Cerebellar nuclear complex (tissue), 1 donor: ENCODE measurements around the gene SELENOF.
"Not testable (repeated sequence)": the region's sequence is repeated elsewhere in the genome, so short reads cannot be mapped to it uniquely, and the experiment has no call there.

Experiments
- DNase-seq, 2 experiments: peaks; one replicate each; lab custom pipeline; 2025; lab: John Stamatoyannopoulos, UW

Gene SELENOF

GRCh38 chr1:86858524-86859261 lies 55.2 kb downstream of the SELENOF start:
- DNase-seq, result no peak

DNA sequence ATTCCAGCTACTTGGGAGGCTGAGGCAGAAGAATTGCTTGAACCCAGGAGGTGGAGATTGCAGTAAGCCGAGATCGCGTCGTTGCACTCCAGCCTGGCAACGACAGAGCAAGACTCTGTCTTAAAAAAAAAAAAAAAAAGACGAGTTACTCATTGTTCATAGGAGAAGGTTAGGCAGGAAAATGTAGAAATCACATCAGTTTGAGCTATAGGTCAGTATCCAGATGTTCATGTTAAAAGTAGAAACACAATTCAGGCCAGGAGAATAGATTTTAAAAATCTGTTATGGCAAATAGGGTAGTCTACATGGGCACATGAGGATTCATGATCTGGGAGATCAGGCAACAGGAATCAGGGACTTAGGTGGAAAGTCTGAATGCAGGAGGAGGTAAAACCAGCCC lies 57.7 kb downstream of the SELENOF start:
- DNase-seq, result no peak

- DNase-seq, result no peak
Measured at GRCh38 chr1:86854352-86854751, 59.6 kb downstream of the SELENOF start.

DNA sequence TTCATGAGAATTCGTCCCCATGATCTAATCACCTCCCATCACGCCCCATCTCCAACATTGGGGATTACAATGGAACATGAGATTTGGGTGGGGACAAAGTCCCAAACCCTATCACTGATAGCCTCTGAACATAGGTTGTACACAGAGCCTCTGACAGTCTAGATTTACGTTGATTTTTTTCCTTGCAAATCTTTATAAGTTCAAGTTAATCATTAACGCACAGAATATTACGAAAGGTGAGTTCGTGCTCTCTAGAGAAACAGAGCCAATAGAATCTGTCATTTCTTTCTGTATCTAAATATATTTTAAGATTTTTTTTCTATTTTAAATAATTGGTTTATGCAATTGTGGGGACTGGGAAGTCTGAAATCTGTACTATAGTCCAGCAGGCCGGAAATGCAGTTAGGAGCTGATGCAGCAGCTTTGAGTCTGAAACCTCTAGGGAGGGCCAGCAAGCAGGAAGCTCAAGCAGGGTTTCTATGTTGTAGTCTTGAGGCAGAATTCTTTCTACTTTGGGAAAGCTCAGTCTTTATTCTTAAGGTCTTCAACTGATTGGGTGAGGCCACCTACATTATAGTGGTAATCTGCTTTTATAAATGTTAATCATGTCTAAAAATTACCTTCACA lies 61.0 kb downstream of the SELENOF start:
- no peak for DNase-seq

DNA sequence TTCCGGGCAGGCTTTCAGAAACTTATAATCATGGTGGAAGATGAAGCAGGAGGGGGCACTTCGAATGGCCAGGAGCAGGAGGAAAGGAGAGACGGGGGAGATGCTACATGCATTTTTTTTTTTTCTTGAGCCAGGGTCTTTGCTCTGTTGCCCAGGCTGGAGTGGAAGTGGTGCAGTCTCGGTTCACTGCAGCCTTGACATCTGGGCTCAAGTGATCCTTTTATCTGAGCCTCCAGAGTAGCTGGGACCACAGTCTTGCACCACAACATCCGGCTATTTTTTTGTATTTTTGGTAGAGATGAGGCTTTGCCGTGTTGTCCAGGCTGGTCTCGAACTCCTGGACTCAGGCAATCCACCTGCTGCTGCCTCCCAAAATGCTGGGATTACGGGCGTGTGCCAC lies 61.6 kb downstream of the SELENOF start:
- DNase-seq, result no peak

DNA sequence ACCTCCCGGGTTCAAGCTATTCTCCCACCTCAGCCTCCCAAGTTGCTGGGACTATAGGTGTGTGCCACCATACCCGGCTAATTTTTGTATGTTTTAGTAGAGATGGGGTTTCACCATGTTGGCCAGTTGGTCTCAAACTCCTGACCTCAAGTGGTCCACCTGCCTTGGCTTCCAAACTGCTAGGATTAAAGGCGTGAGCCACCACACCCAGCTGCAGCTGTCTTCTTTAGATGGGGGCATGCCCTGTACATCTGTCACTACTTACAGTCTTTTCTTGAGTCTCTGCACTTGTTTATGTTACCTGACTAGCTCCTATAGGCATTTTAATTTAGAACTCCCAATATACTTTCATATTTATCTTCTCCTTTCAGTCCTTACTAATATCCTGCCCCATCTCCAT lies 64.2 kb downstream of the SELENOF start:
- DNase-seq, result no peak

- DNase-seq, result no peak
Measured at GRCh38 chr1:86848654-86849053, 65.3 kb downstream of the SELENOF start.

GRCh38 chr1:86846164-86846647 lies 67.7 kb downstream of the SELENOF start:
- no peak for DNase-seq

GRCh38 chr1:86845514-86845913 lies 68.4 kb downstream of the SELENOF start:
- DNase-seq, result no peak

- no peak for DNase-seq
Measured at GRCh38 chr1:86841116-86841515, 72.8 kb downstream of the SELENOF start.

DNA sequence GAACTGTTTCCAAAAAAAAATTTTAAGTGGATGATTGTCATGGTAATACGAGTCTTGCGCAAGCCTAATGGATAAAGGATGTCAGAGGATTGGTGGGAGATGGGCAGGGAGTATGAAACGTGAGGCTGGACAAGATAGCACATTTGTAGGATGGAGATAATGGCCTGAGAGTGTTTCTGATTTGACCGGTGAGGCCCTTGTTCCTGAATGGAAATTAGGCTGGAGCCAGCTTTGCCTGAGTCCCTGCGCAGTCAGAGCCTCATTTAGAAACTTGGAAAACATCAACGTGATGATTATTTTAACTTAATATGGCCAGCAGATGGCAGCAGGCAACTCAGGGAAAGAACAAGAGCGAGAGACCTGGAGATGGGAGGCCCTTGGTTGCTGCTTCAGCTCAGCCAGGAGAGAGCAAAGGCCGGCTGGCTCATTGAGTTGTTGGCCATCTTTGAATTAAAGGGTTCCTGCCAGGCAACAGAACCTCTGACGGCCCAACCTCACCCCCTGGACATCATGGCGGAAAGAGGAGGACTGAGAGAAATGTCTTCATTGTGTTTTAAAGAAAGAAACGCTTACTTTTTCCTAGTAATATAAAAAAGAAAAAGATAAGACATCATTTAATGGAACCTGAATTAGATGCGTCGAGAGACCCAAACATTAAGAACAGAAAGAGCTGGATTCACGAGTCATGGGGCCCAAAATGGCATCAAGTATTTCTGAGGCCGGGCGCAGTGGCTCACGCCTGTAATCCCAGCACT lies 80.3 kb downstream of the SELENOF start:
- DNase-seq, result no peak

DNA sequence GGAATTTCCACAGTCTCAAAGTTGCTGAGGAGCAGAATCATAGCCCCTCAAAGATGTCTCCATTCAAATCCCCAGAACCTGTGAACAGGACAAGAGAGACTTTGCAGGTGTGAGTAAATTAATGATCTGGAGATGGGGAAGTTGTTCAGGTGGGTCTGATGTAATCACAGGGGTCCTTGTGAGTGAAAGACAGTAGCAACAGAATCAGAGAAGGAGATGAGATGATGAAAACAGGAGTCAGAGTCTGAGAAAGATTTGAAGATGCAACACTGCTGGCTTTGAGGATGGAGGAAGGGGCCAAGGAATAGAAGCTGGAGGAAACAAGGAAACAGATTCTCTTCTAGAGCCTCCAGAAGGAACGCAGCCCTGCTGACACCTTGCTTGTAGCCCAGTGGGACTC lies 81.5 kb downstream of the SELENOF start:
- DNase-seq, result no peak

DNA sequence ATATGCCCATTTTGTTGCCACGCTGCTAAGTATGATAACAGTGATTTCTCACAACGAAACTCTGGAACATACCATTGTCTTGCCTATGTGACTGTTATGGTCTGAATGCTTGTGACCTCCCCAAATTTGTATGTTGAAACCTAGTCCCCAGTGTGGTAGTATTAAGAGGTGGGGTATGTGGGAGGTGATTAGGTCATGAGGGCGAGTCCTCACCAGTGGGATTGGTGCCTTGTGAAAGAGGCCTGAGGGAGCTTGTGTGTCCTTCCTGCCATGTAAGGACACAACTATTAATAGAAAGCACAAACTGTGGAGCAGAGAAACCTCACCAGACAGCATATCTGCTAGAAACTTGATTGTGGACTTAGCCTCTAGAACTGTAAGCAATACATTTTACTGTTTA lies 84.6 kb downstream of the SELENOF start:
- DNase-seq, result no peak

- no peak for DNase-seq
Measured at GRCh38 chr1:86828024-86828423, 85.9 kb downstream of the SELENOF start.

- no peak for DNase-seq
Measured at GRCh38 chr1:86826856-86827255, 87.1 kb downstream of the SELENOF start.

DNA sequence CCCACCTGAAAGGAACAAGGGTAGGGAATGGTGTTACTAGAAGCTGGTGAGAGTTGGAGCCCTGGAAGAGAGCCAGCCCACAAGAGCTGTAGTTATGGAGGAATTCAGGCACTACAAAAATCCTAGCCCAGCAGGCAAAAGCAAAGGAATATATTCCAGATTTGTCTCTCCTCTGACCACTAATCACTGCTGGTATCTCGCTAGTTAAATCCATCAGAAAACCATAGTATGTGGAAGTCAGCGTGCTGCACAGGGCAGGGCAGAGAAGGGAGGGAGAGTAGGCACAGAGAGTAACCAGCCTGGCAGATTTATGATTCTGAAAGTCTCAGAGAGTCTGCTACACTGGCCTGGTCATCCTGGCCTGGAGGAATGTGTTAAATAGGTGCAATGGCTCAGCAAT lies 88.6 kb downstream of the SELENOF start:
- no peak for DNase-seq

DNA sequence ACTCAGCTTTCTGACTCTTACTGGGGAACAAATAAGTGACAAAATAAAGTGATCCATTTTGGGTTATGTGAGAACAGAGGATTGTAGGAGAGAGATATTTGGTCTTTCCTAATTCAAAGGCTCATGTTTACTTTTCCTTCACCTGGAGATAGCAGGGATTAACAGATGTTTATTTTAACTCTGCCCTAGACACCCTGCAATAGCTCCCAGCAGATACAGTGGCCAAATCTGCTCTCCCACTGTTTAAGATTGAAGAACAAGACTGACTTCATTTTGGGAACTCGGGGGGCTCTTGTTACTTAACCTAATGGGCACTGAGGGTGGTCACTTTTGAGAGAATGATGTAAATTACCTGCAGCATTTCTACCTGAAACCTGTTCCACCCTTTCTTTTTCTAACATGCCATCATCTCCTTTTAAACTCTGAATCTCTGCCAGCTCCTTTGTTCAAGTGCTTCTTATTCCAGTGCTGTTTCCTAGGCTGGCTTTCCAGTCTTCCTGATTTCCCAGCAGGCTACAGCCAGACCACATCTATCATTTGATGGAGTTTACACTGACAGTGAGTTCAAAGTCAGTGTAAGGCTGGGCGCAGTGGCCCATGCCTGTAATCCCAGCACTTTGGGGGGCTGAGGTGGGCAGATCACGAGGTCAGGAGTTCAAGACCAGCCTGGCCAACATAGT lies 90.0 kb downstream of the SELENOF start:
- DNase-seq, result no peak

DNA sequence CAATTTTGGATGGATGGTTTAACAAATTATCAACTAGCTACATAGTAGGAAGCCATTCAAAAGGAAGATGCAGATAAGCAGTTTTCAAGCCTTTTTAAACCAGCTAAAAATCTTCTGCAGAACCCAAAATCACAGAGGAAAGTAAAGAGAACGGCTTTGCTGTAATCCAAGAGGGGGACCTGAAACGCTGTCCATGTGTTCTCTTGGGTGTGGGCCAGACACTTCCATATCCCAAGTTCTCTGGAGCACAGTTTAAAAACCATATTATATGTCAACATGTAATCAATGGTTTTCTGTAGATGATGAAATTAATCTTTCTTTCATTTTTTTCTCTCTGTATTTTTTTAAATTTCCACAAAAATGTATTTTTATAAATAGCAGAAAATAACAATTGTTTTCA lies 90.5 kb downstream of the SELENOF start:
- no peak for DNase-seq

DNA sequence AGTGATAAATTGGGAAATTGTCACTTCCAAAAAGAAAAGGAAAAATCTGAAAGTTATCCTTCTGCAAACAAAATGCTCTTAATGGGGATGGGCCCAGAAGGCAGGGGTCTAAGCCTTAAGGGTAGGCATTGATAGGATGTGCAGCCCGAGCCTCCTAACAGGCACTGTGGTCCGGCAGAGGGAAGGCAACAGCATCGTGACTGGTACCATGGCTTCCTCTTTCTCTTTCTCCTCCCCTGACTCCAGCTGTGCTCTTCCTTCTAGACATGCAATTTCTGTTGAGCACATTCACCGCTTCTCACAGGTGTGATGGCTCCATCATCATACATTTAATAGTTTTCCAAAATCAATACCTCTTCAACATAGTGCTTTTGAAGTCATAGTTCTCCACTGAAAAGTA lies 91.5 kb downstream of the SELENOF start:
- no peak for DNase-seq

GRCh38 chr1:86821956-86822355 lies 92.0 kb downstream of the SELENOF start:
- DNase-seq, result no peak

- DNase-seq, result not testable (repeated sequence)
Measured at GRCh38 chr1:86819970-86820369, 94.0 kb downstream of the SELENOF start.

DNA sequence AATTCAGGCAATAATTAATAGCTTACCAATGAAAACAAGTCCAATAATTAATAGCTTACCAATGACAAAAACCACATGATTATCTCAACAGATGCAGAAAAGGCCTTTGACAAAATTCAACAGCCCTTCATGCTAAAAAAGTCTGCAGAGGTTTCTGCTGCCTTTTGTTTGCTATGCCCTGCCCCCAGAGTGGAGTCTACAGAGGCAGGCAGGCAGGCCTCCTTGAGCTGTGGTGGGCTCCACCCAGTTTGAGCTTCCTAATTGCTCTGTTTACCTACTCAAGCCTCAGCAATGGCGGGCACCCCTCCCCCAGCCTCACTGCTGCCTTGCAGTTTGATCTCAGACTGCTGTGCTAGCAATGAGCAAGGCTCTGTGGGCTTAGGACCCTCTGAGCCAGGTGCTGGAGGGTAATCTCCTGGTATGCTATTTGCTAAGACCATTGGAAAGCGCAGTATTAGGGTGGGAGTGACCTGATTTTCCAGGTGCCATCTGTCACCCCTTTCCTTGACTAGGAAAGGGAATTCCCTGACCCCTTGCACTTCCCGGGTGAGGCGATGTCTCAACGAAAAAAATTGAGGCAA lies 96.6 kb downstream of the SELENOF start:
- not testable (repeated sequence) for DNase-seq
